Natural killer cell treated with Interleukin-12 subunit alpha and Interleukin-12 subunit beta and Interleukin-15 and Interleukin-18, amount 100 ng/mL, for 72 hours (primary cell): ENCODE data around the gene POU6F2. TPM values are rescaled to one million over a fixed set of nuclear protein-coding genes. Genes with fewer than 3 reads are reported as not detected.

Experiments
- ATAC-seq, 2 donors: fragments of 150-1000 bp; cut with Tn5 transposase in 1 of 2; sonication (Bioruptor Pico), chemical (Tn5 transposase) in 1 of 2; 2 replicates each; pipeline ENCODE4 v1.10.0; 2021
- DNase-seq: peaks from one replicate; pipeline ENCODE4 v3.0.0; 2022; ENCODE audit warnings: low spot score
- H3K27ac Mint-ChIP-seq, 2 donors: 1 replicate in 1 of 2; 2 replicates in 1 of 2; pipeline ENCODE4 v1.8.0; 2022; ENCODE audit warnings: mixed read lengths in 2 of 2, mild to moderate bottlenecking in 1 of 2, moderate library complexity in 1 of 2
- H3K27me3 Mint-ChIP-seq, 2 donors: 1 replicate in 1 of 2; 2 replicates in 1 of 2; pipeline ENCODE4 v1.8.0; 2022; ENCODE audit warnings: mixed read lengths in 2 of 2
- H3K36me3 Mint-ChIP-seq: one replicate; pipeline ENCODE4 v1.8.0; 2022; ENCODE audit warnings: mixed read lengths
- H3K4me1 Mint-ChIP-seq, 2 donors: 1 replicate in 1 of 2; 2 replicates in 1 of 2; pipeline ENCODE4 v1.8.0; 2022; ENCODE audit warnings: low read depth in 2 of 2, mixed read lengths in 2 of 2, mild to moderate bottlenecking in 1 of 2
- H3K4me3 Mint-ChIP-seq: one replicate; pipeline ENCODE4 v1.8.0; 2022; ENCODE audit warnings: mixed read lengths
- H3K9me3 Mint-ChIP-seq: 2 replicates; pipeline ENCODE4 v1.8.0; 2022; ENCODE audit warnings: mixed read lengths
- total RNA-seq, 2 donors: library from RNA; stranded (reverse); gene quantifications; one replicate each; pipeline ENCODE4 v1.2.3, GENCODE V29; 2022

The POU6F2 gene
- total RNA-seq, 2 donors from 2014 or later = 0.24 to 0.28 TPM

- DNase-seq = no peak
- Mint-ChIP-seq H3K4me1 (no peaks in the 10 kb centered on the region), H3K27ac (no peak overlapping the region), H3K9me3 (no peaks in the 10 kb centered on the region), H3K4me3 (no peak overlapping the region), H3K36me3 (no peaks in the 10 kb centered on the region), H3K27me3 (peaks cover 0 to 5% of the 10 kb centered on the region in 2 donors)
- no peak for ATAC-seq
These were observed 224.3 kb downstream of the POU6F2 start for GRCh38 chr7:39202041-39202440.

GRCh38 chr7:39210362-39210761 is 232.7 kb downstream of the POU6F2 start:
- Mint-ChIP-seq H3K9me3 (no peaks in the 10 kb centered on the region), H3K27ac (no peak overlapping the region), H3K27me3 (no peaks in the 10 kb centered on the region), H3K36me3 (no peaks in the 10 kb centered on the region), H3K4me3 (no peak overlapping the region), H3K4me1 (no peaks in the 10 kb centered on the region)
- DNase-seq (no peak), ATAC-seq (no peak)

- no peak for DNase-seq
- Mint-ChIP-seq H3K36me3 (no peaks in the 10 kb centered on the region), H3K9me3 (no peaks in the 10 kb centered on the region), H3K4me3 (no peak overlapping the region), H3K27me3 (peaks cover 0 to 3% of the 10 kb centered on the region in 2 donors), H3K4me1 (no peaks in the 10 kb centered on the region), H3K27ac (no peak overlapping the region)
- ATAC-seq = no peak
These were observed 233.9 kb downstream of the POU6F2 start for GRCh38 chr7:39211581-39211980.

GRCh38 chr7:39212876-39213275 is 235.2 kb downstream of the POU6F2 start:
- ATAC-seq (no peak), DNase-seq (no peak)
- Mint-ChIP-seq H3K36me3 (no peaks in the 10 kb centered on the region), H3K4me3 (no peak overlapping the region), H3K27ac (no peak overlapping the region), H3K9me3 (no peaks in the 10 kb centered on the region), H3K4me1 (no peaks in the 10 kb centered on the region), H3K27me3 (peaks cover 0 to 3% of the 10 kb centered on the region in 2 donors)

GRCh38 chr7:39217783-39218182 is 240.1 kb downstream of the POU6F2 start:
- no peak for ATAC-seq
- Mint-ChIP-seq H3K9me3 (no peaks in the 10 kb centered on the region), H3K4me3 (no peak overlapping the region), H3K27ac (no peak overlapping the region), H3K27me3 (peaks cover 7 to 8% of the 10 kb centered on the region in 2 donors), H3K4me1 (no peaks in the 10 kb centered on the region), H3K36me3 (no peaks in the 10 kb centered on the region)
- no peak for DNase-seq

- H3K27ac Mint-ChIP-seq = no peak overlapping the region
- no peaks in the 10 kb centered on the region for H3K4me1 Mint-ChIP-seq
- no peak overlapping the region for H3K4me3 Mint-ChIP-seq
- peaks cover 8 to 9% of the 10 kb centered on the region in 2 donors for H3K27me3 Mint-ChIP-seq
- H3K36me3 Mint-ChIP-seq = no peaks in the 10 kb centered on the region
- ATAC-seq = no peak
- DNase-seq = no peak
- H3K9me3 Mint-ChIP-seq = no peaks in the 10 kb centered on the region
These were observed 242.2 kb downstream of the POU6F2 start for GRCh38 chr7:39219869-39220268.

- no peaks in the 10 kb centered on the region for H3K36me3 Mint-ChIP-seq
- ATAC-seq (no peak), DNase-seq (no peak)
- H3K4me3 Mint-ChIP-seq = no peak overlapping the region
- no peak overlapping the region for H3K27ac Mint-ChIP-seq
- H3K27me3 Mint-ChIP-seq = peaks cover 6 to 11% of the 10 kb centered on the region in 2 donors
- H3K4me1 Mint-ChIP-seq = no peaks in the 10 kb centered on the region
- no peaks in the 10 kb centered on the region for H3K9me3 Mint-ChIP-seq
These were observed 244.2 kb downstream of the POU6F2 start for GRCh38 chr7:39221901-39222300.

- peaks cover 0 to 13% of the 10 kb centered on the region in 2 donors for H3K27me3 Mint-ChIP-seq
- no peaks in the 10 kb centered on the region for H3K9me3 Mint-ChIP-seq
- DNase-seq = no peak
- no peak overlapping the region for H3K27ac Mint-ChIP-seq
- no peak overlapping the region for H3K4me3 Mint-ChIP-seq
- no peaks in the 10 kb centered on the region for H3K4me1 Mint-ChIP-seq
- no peak for ATAC-seq
- no peaks in the 10 kb centered on the region for H3K36me3 Mint-ChIP-seq
These were observed 251.2 kb downstream of the POU6F2 start for GRCh38 chr7:39228946-39229345.

GRCh38 chr7:39233851-39234529 is 256.3 kb downstream of the POU6F2 start:
- Mint-ChIP-seq H3K27me3 (peaks cover 3 to 12% of the 10 kb centered on the region in 2 donors), H3K27ac (no peak overlapping the region), H3K4me1 (no peaks in the 10 kb centered on the region), H3K9me3 (no peaks in the 10 kb centered on the region), H3K4me3 (no peak overlapping the region), H3K36me3 (no peaks in the 10 kb centered on the region)
- no peak for ATAC-seq
- no peak for DNase-seq

- Mint-ChIP-seq H3K36me3 (no peaks in the 10 kb centered on the region), H3K27ac (no peak overlapping the region), H3K9me3 (peaks cover 3% of the 10 kb centered on the region), H3K27me3 (peaks cover 10 to 21% of the 10 kb centered on the region in 2 donors), H3K4me1 (no peaks in the 10 kb centered on the region), H3K4me3 (no peak overlapping the region)
- ATAC-seq = no peak
- no peak for DNase-seq
These were observed 260.6 kb downstream of the POU6F2 start for GRCh38 chr7:39238234-39238869.

- no peak for DNase-seq
- no peak overlapping the region for H3K27ac Mint-ChIP-seq
- H3K4me1 Mint-ChIP-seq = no peaks in the 10 kb centered on the region
- peaks cover 10 to 16% of the 10 kb centered on the region in 2 donors for H3K27me3 Mint-ChIP-seq
- no peak for ATAC-seq
- H3K9me3 Mint-ChIP-seq = peaks cover 3% of the 10 kb centered on the region
- H3K4me3 Mint-ChIP-seq = no peak overlapping the region
- no peaks in the 10 kb centered on the region for H3K36me3 Mint-ChIP-seq
These were observed 263.2 kb downstream of the POU6F2 start for GRCh38 chr7:39240864-39241263.

GRCh38 chr7:39247576-39247975 is 269.9 kb downstream of the POU6F2 start:
- Mint-ChIP-seq H3K36me3 (no peaks in the 10 kb centered on the region), H3K4me1 (no peaks in the 10 kb centered on the region), H3K4me3 (no peak overlapping the region), H3K27me3 (peaks cover 7 to 10% of the 10 kb centered on the region in 2 donors), H3K27ac (no peak overlapping the region), H3K9me3 (no peaks in the 10 kb centered on the region)
- DNase-seq = no peak
- ATAC-seq = no peak

- no peaks in the 10 kb centered on the region for H3K4me1 Mint-ChIP-seq
- no peaks in the 10 kb centered on the region for H3K9me3 Mint-ChIP-seq
- H3K4me3 Mint-ChIP-seq = no peak overlapping the region
- no peak for DNase-seq
- H3K27me3 Mint-ChIP-seq = peaks cover 7% of the 10 kb centered on the region in 2 donors
- no peaks in the 10 kb centered on the region for H3K36me3 Mint-ChIP-seq
- no peak overlapping the region for H3K27ac Mint-ChIP-seq
- ATAC-seq = no peak
These were observed 270.5 kb downstream of the POU6F2 start for GRCh38 chr7:39248041-39248691.

GRCh38 chr7:39248692-39249090 is 271.0 kb downstream of the POU6F2 start:
- Mint-ChIP-seq H3K27ac (no peak overlapping the region), H3K27me3 (peaks cover 5 to 7% of the 10 kb centered on the region in 2 donors), H3K4me3 (no peak overlapping the region), H3K4me1 (no peaks in the 10 kb centered on the region), H3K36me3 (no peaks in the 10 kb centered on the region), H3K9me3 (no peaks in the 10 kb centered on the region)
- ATAC-seq (no peak), DNase-seq (no peak)
